H1 (cell line): ENCODE results near the gene GATB. TPM values are rescaled to one million over a fixed set of nuclear protein-coding genes. Genes with fewer than 3 reads are reported as not detected.

Experiments used
- CTCF ChIA-PET: fragments of 300-600 bp; sonication (Branson Sonifier 250); formaldehyde crosslinking; loops from one replicate; lab custom pipeline; 2021; ENCODE audit not compliant: partially characterized antibody; lab: Charles Lee
- POLR2A ChIA-PET: fragments of 300-600 bp; sonication (Branson Sonifier 250); formaldehyde crosslinking; loops from one replicate; lab custom pipeline; 2021; ENCODE audit warnings: inconsistent platforms; ENCODE audit not compliant: partially characterized antibody; lab: Charles Lee
- DNase-seq, 2 experiments: peaks; one replicate each; pipeline versions ENCODE4 v3.0.0 to v3.0.0-alpha.2; 2010 to 2022; ENCODE audit warnings: low spot score in 2 of 2, low read depth in 1 of 2, mixed read lengths in 1 of 2
- FAIRE-seq: peaks from 2 replicates; lab custom pipeline; 2011; peaks lifted over from hg19 to GRCh38; lab: Jason Lieb, UNC
- H2AFZ ChIP-seq: 2 replicates; pipeline ENCODE4 v1.8.1; 2012; ENCODE audit warnings: low read length, inconsistent platforms
- H2AK5ac ChIP-seq: 2 replicates; pipeline ENCODE4 v1.6.1; 2013; ENCODE audit warnings: low read depth, low read length
- H2BK120ac ChIP-seq: replicated peaks from 2 replicates; pipeline ENCODE3; 2013; ENCODE audit warnings: low read depth, low read length, inconsistent platforms
- H2BK12ac ChIP-seq: 2 replicates; pipeline ENCODE4 v1.6.1; 2013; ENCODE audit warnings: low read depth, low read length
- H2BK15ac ChIP-seq: 2 replicates; pipeline ENCODE4 v1.6.1; 2013; ENCODE audit warnings: low read length
- H2BK20ac ChIP-seq: 2 replicates; pipeline ENCODE4 v1.6.1; 2013; ENCODE audit warnings: low read length
- H2BK5ac ChIP-seq: 2 replicates; pipeline ENCODE4 v1.6.1; 2013; ENCODE audit warnings: low read depth, low read length
- H3K14ac ChIP-seq: 2 replicates; pipeline ENCODE4 v1.6.1; 2013; ENCODE audit warnings: inconsistent platforms; ENCODE audit not compliant: insufficient read length
- H3K18ac ChIP-seq: 2 replicates; pipeline ENCODE4 v1.6.1; 2013; ENCODE audit warnings: low read length; ENCODE audit errors: extremely low read depth
- H3K23ac ChIP-seq: 2 replicates; pipeline ENCODE4 v1.6.1; 2013; ENCODE audit warnings: inconsistent platforms; ENCODE audit not compliant: insufficient read length
- H3K23me2 ChIP-seq: 2 replicates; pipeline ENCODE4 v1.6.1; 2013; ENCODE audit warnings: low read depth, low read length
- H3K27ac ChIP-seq: 2 replicates; pipeline ENCODE4 v1.6.1; 2011; ENCODE audit warnings: low read depth, low read length, inconsistent platforms
- H3K27me3 ChIP-seq, 4 experiments: replicated peaks in 1 of 4; 1 replicate in 1 of 4; 2 replicates in 3 of 4; pipeline versions ENCODE4 v1.6.1 to v1.8.1; 2011 to 2013; ENCODE audit warnings: low read length in 3 of 4, mild to moderate bottlenecking in 3 of 4, inconsistent platforms in 2 of 4, mixed read lengths in 2 of 4, moderate library complexity in 1 of 4; ENCODE audit not compliant: control insufficient read depth in 3 of 4, insufficient read depth in 3 of 4; ENCODE audit errors: extremely low read depth in 1 of 4
- H3K36me3 ChIP-seq, 4 experiments: 2 replicates each; pipeline versions ENCODE4 v1.6.1 to v1.8.1; 2011 to 2013; ENCODE audit warnings: mild to moderate bottlenecking in 4 of 4, low read length in 3 of 4, moderate library complexity in 2 of 4, control low read depth in 1 of 4, inconsistent platforms in 1 of 4; ENCODE audit not compliant: insufficient read depth in 4 of 4, control insufficient read depth in 2 of 4
- H3K4ac ChIP-seq: replicated peaks from 2 replicates; pipeline ENCODE3; 2013; ENCODE audit warnings: low read length, low read depth, mixed read lengths, inconsistent platforms; ENCODE audit not compliant: insufficient read length
- H3K4me1 ChIP-seq, 4 experiments: replicated peaks in 1 of 4; 1 replicate in 1 of 4; 2 replicates in 3 of 4; pipeline versions ENCODE4 v1.6.1 to v1.8.1; 2011 to 2013; ENCODE audit warnings: low read length in 3 of 4, inconsistent platforms in 2 of 4, mixed read lengths in 1 of 4; ENCODE audit not compliant: insufficient read depth in 4 of 4, control insufficient read depth in 3 of 4
- H3K4me2 ChIP-seq, 2 experiments: 2 replicates each; pipeline versions ENCODE4 v1.6.1 to v1.8.1; 2011 to 2013; ENCODE audit warnings: low read depth in 2 of 2, low read length in 2 of 2, control low read depth in 1 of 2, inconsistent platforms in 1 of 2, mild to moderate bottlenecking in 1 of 2; ENCODE audit not compliant: insufficient read depth in 1 of 2
- H3K4me3 ChIP-seq, 4 experiments: fragments of 200-600, 300-600 bp in 1 of 4; sonication (generic), shearing (Covaris generic), sonication (Bioruptor Twin) in 1 of 4; 2 replicates each; pipeline versions ENCODE4 v1.5.1 to v1.8.1; 2011 to 2016; ENCODE audit warnings: low read length in 4 of 4, low read depth in 3 of 4, control low read depth in 2 of 4, inconsistent platforms in 2 of 4, mild to moderate bottlenecking in 2 of 4, mixed read lengths in 1 of 4, moderate library complexity in 1 of 4; ENCODE audit not compliant: insufficient read depth in 2 of 4; ENCODE audit errors: extremely low read depth in 1 of 4
- H3K56ac ChIP-seq: replicated peaks from 2 replicates; pipeline ENCODE3; 2013; ENCODE audit warnings: low read depth, mild to moderate bottlenecking, mixed read lengths, low read length, inconsistent platforms; ENCODE audit not compliant: insufficient read length
- H3K79me1 ChIP-seq: 2 replicates; pipeline ENCODE4 v1.6.1; 2013; ENCODE audit warnings: low read depth, low read length, control low read depth
- H3K79me2 ChIP-seq, 2 experiments: 2 replicates each; pipeline versions ENCODE4 v1.6.1 to v1.8.1; 2012 to 2013; ENCODE audit warnings: low read length in 2 of 2, mild to moderate bottlenecking in 2 of 2, inconsistent platforms in 1 of 2; ENCODE audit not compliant: insufficient read depth in 2 of 2, control insufficient read depth in 1 of 2
- H3K9ac ChIP-seq, 4 experiments: replicated peaks in 1 of 4; 1 replicate in 1 of 4; 2 replicates in 3 of 4; pipeline versions ENCODE4 v1.6.1 to v1.8.1; 2011 to 2013; ENCODE audit warnings: low read depth in 3 of 4, low read length in 3 of 4, control low read depth in 2 of 4, mild to moderate bottlenecking in 2 of 4, moderate library complexity in 2 of 4, inconsistent platforms in 1 of 4; ENCODE audit errors: extremely low read depth in 1 of 4
- H3K9me3 ChIP-seq, 2 experiments: 2 replicates each; pipeline versions ENCODE4 v1.6.1 to v1.8.1; 2012 to 2013; ENCODE audit warnings: mild to moderate bottlenecking in 2 of 2, moderate library complexity in 2 of 2, control low read depth in 1 of 2, inconsistent platforms in 1 of 2, low read depth in 1 of 2, low read length in 1 of 2, mixed read lengths in 1 of 2; ENCODE audit not compliant: insufficient read depth in 2 of 2
- H4K20me1 ChIP-seq, 2 experiments: replicated peaks in 1 of 2; 2 replicates each; pipeline versions ENCODE3 to v1.8.1; 2011 to 2013; ENCODE audit warnings: inconsistent platforms in 2 of 2, low read length in 2 of 2, mild to moderate bottlenecking in 1 of 2; ENCODE audit not compliant: insufficient read depth in 2 of 2, control insufficient read depth in 1 of 2
- H4K5ac ChIP-seq: 2 replicates; pipeline ENCODE4 v1.6.1; 2013; ENCODE audit warnings: low read length, low read depth, mixed read lengths, inconsistent platforms; ENCODE audit not compliant: insufficient read length
- H4K8ac ChIP-seq: 2 replicates; pipeline ENCODE4 v1.8.0; 2013; ENCODE audit warnings: mild to moderate bottlenecking, moderate library complexity, low read length, inconsistent platforms; ENCODE audit not compliant: insufficient read depth; ENCODE audit errors: extremely low read depth
- H4K91ac ChIP-seq: replicated peaks from 2 replicates; pipeline ENCODE3; 2013; ENCODE audit warnings: low read length, mixed read lengths, inconsistent platforms; ENCODE audit not compliant: insufficient read length
- BCL11A ChIP-seq, 2 experiments: IDR thresholded peaks; one replicate each; pipeline ENCODE4 v1.6.1; 2011; ENCODE audit warnings: low read depth in 2 of 2, low read length in 2 of 2, mild to moderate bottlenecking in 2 of 2
- CHD2 ChIP-seq: IDR thresholded peaks from 2 replicates; pipeline ENCODE4 v1.6.1; 2012; ENCODE audit warnings: low read length, improper control_type of control experiment
- EGR1 ChIP-seq: IDR thresholded peaks from 2 replicates; pipeline ENCODE4 v1.6.1; 2011; ENCODE audit warnings: low read depth, low read length, borderline replicate concordance
- NANOG ChIP-seq: IDR thresholded peaks from 2 replicates; pipeline ENCODE4 v1.6.1; 2011; ENCODE audit warnings: low read length, low read depth, mild to moderate bottlenecking, inconsistent platforms; ENCODE audit not compliant: insufficient read depth, poor library complexity, severe bottlenecking
- NRF1 ChIP-seq: IDR thresholded peaks from 2 replicates; pipeline ENCODE4 v1.6.1; 2011; ENCODE audit warnings: mild to moderate bottlenecking, low read depth, low read length, improper control_type of control experiment
- POLR2A ChIP-seq, 2 experiments: IDR thresholded peaks; 1 replicate in 1 of 2; 2 replicates in 1 of 2; pipeline ENCODE4 v1.6.1; 2011; ENCODE audit warnings: low read depth in 2 of 2, low read length in 2 of 2, mild to moderate bottlenecking in 2 of 2; ENCODE audit errors: control extremely low read depth in 1 of 2
- RNF2 ChIP-seq: fragments of 200-900, 300-1000 bp; sonication (generic); IDR thresholded peaks from 2 replicates; pipeline ENCODE4 v1.7.1; 2016; ENCODE audit warnings: borderline replicate concordance, low read depth, mild to moderate bottlenecking, antibody characterized with exemption, low read length; ENCODE audit not compliant: poor library complexity, severe bottlenecking; ENCODE audit errors: missing control alignments
- SAP30 ChIP-seq: fragments of 300-600 bp; sonication (generic); IDR thresholded peaks from 2 replicates; pipeline ENCODE4 v1.7.1; 2012; ENCODE audit warnings: low read length, moderate library complexity, mild to moderate bottlenecking, inconsistent platforms; ENCODE audit not compliant: insufficient read depth, insufficient replicate concordance
- SIRT6 ChIP-seq: IDR thresholded peaks from one replicate; pipeline ENCODE4 v1.7.1; 2012; ENCODE audit warnings: low read length, inconsistent platforms
- SP2 ChIP-seq: IDR thresholded peaks from 2 replicates; pipeline ENCODE4 v1.6.1; 2012; ENCODE audit warnings: mild to moderate bottlenecking, low read length, inconsistent platforms
- SUZ12 ChIP-seq: fragments of 200-600 bp; sonication (generic); IDR thresholded peaks from 2 replicates; pipeline ENCODE4 v1.6.1; 2012; ENCODE audit warnings: mild to moderate bottlenecking, inconsistent platforms, low read length, moderate library complexity, mixed read lengths
- USF2 ChIP-seq: IDR thresholded peaks from 2 replicates; pipeline ENCODE4 v1.6.1; 2011; ENCODE audit warnings: low read length, improper control_type of control experiment
- YY1 ChIP-seq: IDR thresholded peaks from 2 replicates; pipeline ENCODE4 v1.6.1; 2011; ENCODE audit warnings: low read depth, mild to moderate bottlenecking, low read length
- WGBS, 2 experiments: shearing (Covaris generic) in 1 of 2; methylation state at CpG; one replicate each; pipeline versions ENCODE4 v1.1.6 to v1.1.7; 2013 to 2015; ENCODE audit warnings: low lambda C conversion rate in 2 of 2, mixed read lengths in 2 of 2, inconsistent platforms in 1 of 2, low coverage in 1 of 2, missing lambda C conversion rate in 1 of 2; ENCODE audit not compliant: insufficient replicate concordance in 2 of 2, insufficient coverage in 1 of 2, insufficient read length in 1 of 2; ENCODE audit errors: extremely low coverage in 1 of 2, missing lambda C conversion rate in 1 of 2; 5-methylcytosine and 5-hydroxymethylcytosine counted together
- polyA plus RNA-seq, 7 experiments: library from polyadenylated mRNA; depleted of rRNA in 3 of 7; stranded (reverse) in 5 of 7; unstranded in 2 of 7; fragments of >200 nt in 5 of 7; fragments of 200-250 nt in 2 of 7; gene quantifications; 1 replicate in 5 of 7; 2 replicates in 1 of 7; 4 replicates in 1 of 7; pipeline versions ENCODE4 v1.2.1 to v1.2.3, GENCODE V29; 2011 to 2013; ENCODE audit warnings: missing spikeins in 2 of 7, mixed read lengths in 2 of 7
- total RNA-seq: library from RNA; stranded (reverse); fragmentation: NEBNext Ultra II Directional; extraction: Animal tissue kit (Norgen Biotek cat#: 25700); gene quantifications from 2 replicates; pipeline ENCODE4 v1.2.1, GENCODE V29; 2021

The GATB gene
- total and polyA plus RNA-seq, 2 of the 8 experiments (the other 6 are each of a cell fraction or from before 2014, with no cell fraction given): 15.3 to 18.0 TPM

- Histone ChIP-seq H3K56ac (no peak overlapping the region), H3K27me3 (no peaks in the 10 kb centered on the region; a peak in 1 of 7 replicates), H4K8ac (no peak overlapping the region), H4K20me1 (no peaks in the 10 kb centered on the region), H4K91ac (peak overlapping the region; percentile 86), H2BK15ac (no peak overlapping the region), H3K9me3 (peaks cover 3 to 6% of the 10 kb centered on the region in 2 experiments; a peak in 2 of 4 replicates), H2BK20ac (peak overlapping the region; percentile 29; the same call in 1 of the 2 replicates), H2BK5ac (peak overlapping the region; percentile 18; the same call in 1 of the 2 replicates), H4K5ac (peak overlapping the region; percentile 16), H3K14ac (no peak overlapping the region), H3K4me2 (no peak overlapping the region), H3K23ac (no peak overlapping the region), H3K79me1 (no peaks in the 10 kb centered on the region), H2AFZ (no peak overlapping the region), H2AK5ac (0 out of 2 replicates have a peak overlapping the region, but pooled peaks have one; percentile 60), H3K18ac (no peak overlapping the region), H3K4ac (no peak overlapping the region), H3K36me3 (no peaks in the 10 kb centered on the region), H3K4me3 (no peak overlapping the region), H2BK12ac (peak overlapping the region; percentile 52; the same call in 1 of the 2 replicates), H3K79me2 (no peaks in the 10 kb centered on the region), H3K27ac (no peak overlapping the region), H3K4me1 (peaks cover 0 to 11% (median 6%) of the 10 kb centered on the region in 4 experiments; a peak in 5 of 7 replicates), H3K9ac (no peak overlapping the region), H2BK120ac (peak overlapping the region; percentile 35), H3K23me2 (no peaks in the 10 kb centered on the region)
- DNase-seq (no peak), FAIRE-seq (no peak)
- ChIA-PET POLR2A (no interaction called here), CTCF (interaction anchor here (0.9 kb wide), 1 partner anchor 65 kb away, joined by 4 read pairs; no protein-coding TSS in a partner anchor)
- 94% methylated on average over 9 of the region's 9 CpGs; no CpG with 5 or more reads in 1 of the 2 experiments for WGBS, 2 experiments
- TF ChIP-seq SAP30 (no peak), NRF1 (no peak), POLR2A (IDR thresholded peaks at IDR 0.05; ENCODE audit: control extremely low read depth in 1 of 2, low read depth in 2 of 2, low read length in 2 of 2) (no peak), BCL11A (IDR thresholded peaks at IDR 0.05; ENCODE audit: low read depth in 2 of 2, low read length in 2 of 2) (no peak), USF2 (no peak), YY1 (no peak), CHD2 (no peak), SP2 (no peak), SIRT6 (no peak), EGR1 (no peak), RNF2 (no peak), NANOG (no peak), SUZ12 (no peak)
Observed at GRCh38 chr4:151808120-151808529, 47.3 kb upstream of the GATB start.
